IgD-negative memory B cell (primary cell): ENCODE data around the gene TNNC2. TPM values are rescaled to one million over a fixed set of nuclear protein-coding genes. Genes with fewer than 3 reads are reported as not detected.

ENCODE experiments used
- polyA plus RNA-seq: library from polyadenylated mRNA; unstranded; fragments of 300-500 nt; fragmentation: Illumina TruSeq; gene quantifications from one replicate; pipeline ENCODE4 v1.2.3, GENCODE V29; 2021

Gene TNNC2
- polyA plus RNA-seq, 1 donor from 2014 or later, result 3.2 TPM

Other genes starting within 250 kb of the TNNC2 start
- not detected for gene WFDC8, start 248.0 kb downstream of the TNNC2 start, polyA plus RNA-seq
- not detected for gene WFDC10A, start 197.6 kb downstream of the TNNC2 start, polyA plus RNA-seq
- not detected for gene WFDC9, start 196.0 kb downstream of the TNNC2 start, polyA plus RNA-seq
- gene WFDC11, start 157.1 kb downstream of the TNNC2 start, polyA plus RNA-seq, result not detected
- gene WFDC13, start 125.3 kb downstream of the TNNC2 start, polyA plus RNA-seq, result not detected
- gene WFDC10B, start 122.3 kb downstream of the TNNC2 start, polyA plus RNA-seq, result not detected
- not detected for gene SPINT4, start 105.0 kb downstream of the TNNC2 start, polyA plus RNA-seq
- not detected for gene WFDC3, start 35.4 kb downstream of the TNNC2 start, polyA plus RNA-seq
- 39.7 TPM for gene DNTTIP1, start 35.4 kb downstream of the TNNC2 start, polyA plus RNA-seq
- 0.46 TPM for gene UBE2C, start 14.7 kb downstream of the TNNC2 start, polyA plus RNA-seq
- 2.4 TPM for gene SNX21, start 6.5 kb upstream of the TNNC2 start, polyA plus RNA-seq
- 45.2 TPM for gene ACOT8, start 30.1 kb upstream of the TNNC2 start, polyA plus RNA-seq
- 3.0 TPM for gene ZSWIM3, start 30.3 kb upstream of the TNNC2 start, polyA plus RNA-seq
- 5.8 TPM for gene ZSWIM1, start 53.9 kb upstream of the TNNC2 start, polyA plus RNA-seq
- gene SPATA25, start 60.3 kb upstream of the TNNC2 start, polyA plus RNA-seq, result not detected
- gene NEURL2, start 63.9 kb upstream of the TNNC2 start, polyA plus RNA-seq, result 1.6 TPM
- 107 TPM for gene CTSA, start 64.0 kb upstream of the TNNC2 start, polyA plus RNA-seq
- gene PLTP, start 84.8 kb upstream of the TNNC2 start, polyA plus RNA-seq, result 1.3 TPM
- 98.9 TPM for gene PCIF1, start 107.4 kb upstream of the TNNC2 start, polyA plus RNA-seq
- gene ZNF335, start 144.9 kb upstream of the TNNC2 start, polyA plus RNA-seq, result 15.1 TPM
- not detected for gene MMP9, start 181.6 kb upstream of the TNNC2 start, polyA plus RNA-seq
- gene SLC12A5, start 201.9 kb upstream of the TNNC2 start, polyA plus RNA-seq, result 0.11 TPM